Stimulated activated memory B cell treated with anti-CD40 and anti-IgM and Interleukin-4, amounts not matched to agents 10 μg/mL and 1 μg/mL and 100 μg/mL, for 72 hours (primary cell): ENCODE data around the gene C1QL1.

Source experiments
- ATAC-seq: fragments of 150-1000 bp; cut with Tn5 transposase; 2 replicates; pipeline ENCODE4 v1.10.0; 2021
- H3K27ac Mint-ChIP-seq: one replicate; pipeline ENCODE4 v1.8.0; 2022; ENCODE audit warnings: mild to moderate bottlenecking, mixed read lengths
- H3K27me3 Mint-ChIP-seq: one replicate; pipeline ENCODE4 v1.8.0; 2022; ENCODE audit warnings: mixed read lengths
- H3K36me3 Mint-ChIP-seq: one replicate; pipeline ENCODE4 v1.8.0; 2022; ENCODE audit warnings: mixed read lengths
- H3K4me1 Mint-ChIP-seq: one replicate; pipeline ENCODE4 v1.8.0; 2022; ENCODE audit warnings: mixed read lengths
- H3K4me3 Mint-ChIP-seq: one replicate; pipeline ENCODE4 v1.8.0; 2022; ENCODE audit warnings: mild to moderate bottlenecking, moderate library complexity, mixed read lengths
- H3K9me3 Mint-ChIP-seq: one replicate; pipeline ENCODE4 v1.8.0; 2022; ENCODE audit warnings: mixed read lengths

Gene C1QL1

DNA sequence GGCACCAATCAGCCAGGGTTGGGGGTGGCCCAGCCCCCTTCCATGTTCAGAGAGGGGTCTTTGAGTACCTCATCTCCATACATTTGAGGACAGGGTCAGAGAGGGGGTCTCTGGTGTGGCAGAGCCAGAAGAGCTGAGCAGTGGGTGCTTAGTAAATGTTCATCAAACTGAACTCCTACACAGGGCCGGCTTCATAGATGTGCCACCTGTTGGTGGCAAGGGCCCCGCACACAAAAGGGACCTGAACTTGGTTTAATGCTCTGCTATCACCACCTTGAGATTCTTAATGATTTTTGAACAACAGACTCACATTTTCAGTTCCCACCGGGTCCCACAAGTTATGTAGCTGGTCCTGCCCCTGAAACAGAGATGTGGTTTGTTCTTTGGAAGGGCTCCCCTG is 9.0 kb upstream of the C1QL1 start:
- Mint-ChIP-seq H3K4me3 (no peak overlapping the region), H3K9me3 (no peaks in the 10 kb centered on the region), H3K36me3 (no peaks in the 10 kb centered on the region), H3K27ac (no peak overlapping the region), H3K27me3 (peaks cover 95% of the 10 kb centered on the region), H3K4me1 (peaks cover 4% of the 10 kb centered on the region)
- ATAC-seq = no peak

DNA sequence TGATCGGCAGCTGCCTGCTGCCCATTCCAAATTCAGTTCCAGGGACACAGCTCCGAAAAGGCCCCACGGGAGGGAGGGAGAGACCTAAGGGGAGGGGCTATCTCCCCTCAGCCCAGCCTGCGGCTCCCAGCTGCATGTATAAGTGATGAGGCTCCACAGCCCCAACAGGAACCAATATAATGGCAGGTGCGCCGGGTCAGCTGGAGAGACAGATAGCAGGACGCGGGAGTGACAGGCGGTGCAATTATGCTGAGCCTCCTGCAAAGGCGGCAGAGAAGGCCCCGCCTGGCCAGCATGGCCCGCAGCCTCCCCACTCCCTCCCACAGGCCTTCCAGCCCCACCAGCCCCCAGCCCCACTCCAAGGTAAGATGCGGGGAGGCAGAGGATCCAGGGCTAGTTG is 8.1 kb upstream of the C1QL1 start:
- Mint-ChIP-seq H3K4me3 (no peak overlapping the region), H3K4me1 (peaks cover 8% of the 10 kb centered on the region), H3K36me3 (no peaks in the 10 kb centered on the region), H3K9me3 (no peaks in the 10 kb centered on the region), H3K27me3 (peaks cover 92% of the 10 kb centered on the region), H3K27ac (no peak overlapping the region)
- no peak for ATAC-seq

DNA sequence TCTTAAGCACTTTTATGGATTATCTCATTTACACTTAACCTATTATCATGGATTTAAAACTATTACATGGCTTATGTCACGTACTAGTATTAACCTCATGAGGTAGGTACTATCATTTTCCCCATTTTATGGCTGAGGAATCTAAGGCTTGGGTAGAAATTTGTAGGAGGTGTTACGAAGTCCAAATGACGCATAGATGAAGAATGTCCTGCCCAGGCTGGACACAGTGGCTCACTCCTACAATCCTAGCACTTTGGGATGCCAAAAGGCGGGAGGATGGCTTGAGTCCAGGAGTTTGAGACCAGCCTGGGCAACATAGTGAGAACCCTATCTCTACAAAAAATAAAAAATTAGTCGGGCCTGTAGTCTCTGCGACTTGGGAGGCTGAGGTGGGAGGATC is 4.8 kb upstream of the C1QL1 start:
- ATAC-seq = no peak
- Mint-ChIP-seq H3K4me1 (peaks cover 26% of the 10 kb centered on the region), H3K27me3 (peaks cover 78% of the 10 kb centered on the region), H3K4me3 (no peak overlapping the region), H3K36me3 (no peaks in the 10 kb centered on the region), H3K9me3 (no peaks in the 10 kb centered on the region), H3K27ac (no peak overlapping the region)

DNA sequence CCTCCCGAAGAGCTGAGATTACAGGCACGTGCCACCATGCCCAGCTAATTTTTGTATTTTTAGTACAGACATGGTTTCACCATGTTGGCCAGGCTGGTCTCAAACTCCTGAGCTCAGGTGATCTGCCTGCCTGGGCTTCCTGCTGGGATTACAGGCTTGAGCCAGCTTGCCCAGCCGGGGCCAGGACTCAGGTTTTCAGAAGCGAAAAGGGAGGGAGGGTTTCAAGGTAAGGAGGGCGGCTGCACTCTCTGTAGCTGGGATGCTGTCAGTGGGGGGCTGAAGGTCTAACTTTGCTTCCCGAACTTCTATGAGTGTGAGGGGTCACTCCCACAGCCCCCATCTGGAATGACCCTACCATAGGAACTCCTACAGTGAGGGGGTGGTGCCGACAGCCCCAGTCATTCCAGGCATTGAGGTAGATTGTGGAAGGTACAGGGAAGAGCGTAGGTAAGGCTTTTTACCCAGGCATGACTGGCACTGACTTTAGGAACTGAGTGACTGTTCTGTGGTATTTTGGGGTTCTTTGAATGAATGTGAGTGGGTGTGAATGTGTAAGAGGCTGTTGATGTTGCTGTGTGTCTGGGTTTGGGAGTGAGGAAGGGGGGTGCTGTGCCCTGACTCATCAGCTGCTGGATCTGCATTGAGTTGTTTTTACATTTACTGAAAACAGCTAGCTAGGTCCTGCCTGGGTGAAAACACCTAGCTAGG is 3.8 kb upstream of the C1QL1 start:
- H3K27ac Mint-ChIP-seq = no peak overlapping the region
- peaks cover 72% of the 10 kb centered on the region for H3K27me3 Mint-ChIP-seq
- ATAC-seq = peak; percentile 13
- H3K4me1 Mint-ChIP-seq = peaks cover 29% of the 10 kb centered on the region
- H3K9me3 Mint-ChIP-seq = no peaks in the 10 kb centered on the region
- H3K36me3 Mint-ChIP-seq = no peaks in the 10 kb centered on the region
- no peak overlapping the region for H3K4me3 Mint-ChIP-seq

DNA sequence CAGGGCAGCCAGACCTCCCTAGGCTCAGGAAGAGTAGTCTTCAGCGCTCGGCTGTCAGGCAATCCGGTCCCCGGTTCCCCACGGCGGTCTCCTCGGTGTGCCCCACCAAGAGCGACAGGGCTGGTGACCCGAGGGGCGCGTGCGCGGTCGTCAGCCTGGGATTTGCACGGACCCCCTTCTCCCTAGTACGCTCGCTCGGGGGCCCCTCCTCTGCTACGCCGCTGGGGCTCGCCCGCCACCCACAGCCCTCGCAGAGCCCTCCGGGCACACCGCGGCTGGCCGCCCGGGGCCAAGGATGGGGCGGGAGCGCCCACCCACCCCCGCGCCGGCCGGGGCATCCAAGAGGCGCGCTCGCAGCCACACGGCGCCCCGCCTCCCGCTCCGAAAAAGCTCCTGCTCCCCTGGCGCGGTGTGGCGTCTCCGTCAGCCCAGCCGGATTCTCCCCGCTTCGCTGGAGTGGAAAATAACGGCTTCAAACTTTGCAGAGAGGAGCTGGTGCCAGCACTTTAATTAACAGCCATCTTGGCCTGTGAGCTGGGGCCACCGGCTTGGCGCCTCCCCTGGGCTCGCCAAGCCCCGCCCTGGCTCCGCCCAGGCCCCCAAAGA is 2.1 kb upstream of the C1QL1 start:
- H3K4me1 Mint-ChIP-seq = peaks cover 42% of the 10 kb centered on the region
- no peak overlapping the region for H3K27ac Mint-ChIP-seq
- H3K27me3 Mint-ChIP-seq = peaks cover 72% of the 10 kb centered on the region
- H3K4me3 Mint-ChIP-seq = peak overlapping the region; percentile 51
- ATAC-seq = no peak
- no peaks in the 10 kb centered on the region for H3K9me3 Mint-ChIP-seq
- no peaks in the 10 kb centered on the region for H3K36me3 Mint-ChIP-seq

DNA sequence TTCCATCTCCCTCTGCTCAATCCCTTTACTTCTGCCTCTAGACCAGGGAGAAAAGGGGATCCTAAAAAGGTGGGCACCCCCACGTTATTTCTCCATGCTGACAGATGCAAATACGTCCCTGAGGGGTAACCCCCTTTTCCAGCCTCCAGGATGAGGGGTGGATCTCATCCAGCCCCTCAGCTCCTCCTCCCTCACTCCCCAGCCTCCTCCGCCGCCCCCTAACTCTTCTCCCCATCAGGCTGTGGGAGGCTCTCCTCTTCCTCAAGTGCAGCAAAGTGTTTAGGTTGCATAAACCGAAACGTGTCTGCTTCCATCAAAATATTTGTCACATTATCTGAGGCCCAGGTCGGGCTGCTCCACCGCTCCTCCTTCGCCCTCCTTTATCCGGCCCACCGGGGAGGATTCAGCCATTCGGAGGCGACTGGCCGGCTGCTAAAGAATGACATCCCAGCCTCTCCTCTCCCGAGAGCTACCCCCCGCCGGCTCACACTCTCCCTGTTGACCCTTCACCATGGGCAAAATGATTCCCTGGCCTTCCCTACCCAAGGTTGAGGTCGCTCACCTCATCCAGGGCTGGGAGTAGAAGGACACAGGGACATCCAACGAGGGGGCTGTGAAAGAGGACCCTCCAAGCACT is 1.2 kb upstream of the C1QL1 start:
- no peak for ATAC-seq
- Mint-ChIP-seq H3K27me3 (peaks cover 72% of the 10 kb centered on the region), H3K9me3 (no peaks in the 10 kb centered on the region), H3K27ac (no peak overlapping the region), H3K4me1 (peaks cover 43% of the 10 kb centered on the region), H3K36me3 (no peaks in the 10 kb centered on the region), H3K4me3 (peak overlapping the region; percentile 8)

DNA sequence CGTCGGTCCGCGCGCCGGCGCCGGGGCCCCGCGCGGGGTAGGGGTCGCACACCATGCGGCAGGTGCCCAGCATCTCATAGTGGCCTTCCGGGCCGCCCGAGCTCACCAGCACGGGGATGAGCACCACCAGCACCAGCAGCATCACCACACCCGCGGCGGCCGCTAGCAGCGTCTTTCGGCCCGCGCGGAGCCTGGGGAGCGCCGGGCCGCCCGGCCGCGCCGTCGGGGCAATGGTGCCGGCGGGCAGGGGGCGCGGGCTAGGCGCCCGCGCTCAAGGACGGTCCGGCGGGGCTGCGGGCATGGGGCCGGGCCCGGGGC is 237 bp downstream of the C1QL1 start:
- Mint-ChIP-seq H3K36me3 (no peaks in the 10 kb centered on the region), H3K4me1 (peaks cover 43% of the 10 kb centered on the region), H3K27ac (no peak overlapping the region), H3K9me3 (no peaks in the 10 kb centered on the region), H3K27me3 (peaks cover 78% of the 10 kb centered on the region), H3K4me3 (no peak overlapping the region)
- ATAC-seq = no peak

DNA sequence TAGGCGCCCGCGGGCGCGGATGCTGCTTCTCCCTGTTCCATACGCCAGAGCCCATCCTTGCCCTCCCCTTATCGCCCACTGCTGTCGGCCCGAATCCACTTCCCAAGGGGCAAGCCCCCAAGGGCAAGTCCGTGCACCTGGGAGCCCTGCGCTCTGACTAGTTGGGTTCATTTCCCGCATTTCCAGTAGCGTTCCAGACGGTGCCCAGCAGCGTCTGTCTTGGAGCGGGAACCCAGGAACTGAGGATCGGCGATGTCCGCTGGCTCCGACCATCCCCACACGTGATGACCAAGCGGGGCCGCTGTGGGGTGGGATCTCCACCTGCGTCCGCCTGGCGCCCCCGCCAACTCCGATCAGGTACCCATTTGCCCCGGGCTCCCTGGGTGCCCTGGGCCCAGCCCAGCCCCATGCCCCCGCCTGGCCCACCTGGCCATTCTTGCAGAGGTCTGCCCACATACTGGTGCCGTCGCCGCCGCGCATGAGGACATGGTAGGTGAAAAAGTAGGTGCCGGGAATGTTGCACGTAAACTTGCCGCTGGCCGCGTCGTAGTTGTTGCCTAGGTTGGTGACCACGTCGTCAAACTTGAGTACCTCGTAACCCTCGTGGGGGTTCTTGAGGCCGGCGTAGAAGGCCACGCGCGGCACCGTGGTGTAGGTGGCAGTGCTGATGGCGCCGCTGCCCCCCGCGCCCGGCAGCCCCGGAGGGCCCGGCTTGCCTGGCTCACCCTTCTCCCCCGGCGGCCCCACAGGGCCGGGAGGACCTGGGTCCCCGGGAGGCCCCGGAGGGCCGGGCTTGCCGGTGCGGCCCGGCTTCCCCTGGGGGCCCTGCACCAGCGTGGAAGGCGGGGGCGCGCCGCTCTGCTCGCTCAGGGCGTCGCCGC is 837 bp downstream of the C1QL1 start:
- ATAC-seq = no peak
- Mint-ChIP-seq H3K9me3 (no peaks in the 10 kb centered on the region), H3K27me3 (peaks cover 77% of the 10 kb centered on the region), H3K36me3 (no peaks in the 10 kb centered on the region), H3K27ac (no peak overlapping the region), H3K4me1 (peaks cover 41% of the 10 kb centered on the region), H3K4me3 (no peak overlapping the region)

DNA sequence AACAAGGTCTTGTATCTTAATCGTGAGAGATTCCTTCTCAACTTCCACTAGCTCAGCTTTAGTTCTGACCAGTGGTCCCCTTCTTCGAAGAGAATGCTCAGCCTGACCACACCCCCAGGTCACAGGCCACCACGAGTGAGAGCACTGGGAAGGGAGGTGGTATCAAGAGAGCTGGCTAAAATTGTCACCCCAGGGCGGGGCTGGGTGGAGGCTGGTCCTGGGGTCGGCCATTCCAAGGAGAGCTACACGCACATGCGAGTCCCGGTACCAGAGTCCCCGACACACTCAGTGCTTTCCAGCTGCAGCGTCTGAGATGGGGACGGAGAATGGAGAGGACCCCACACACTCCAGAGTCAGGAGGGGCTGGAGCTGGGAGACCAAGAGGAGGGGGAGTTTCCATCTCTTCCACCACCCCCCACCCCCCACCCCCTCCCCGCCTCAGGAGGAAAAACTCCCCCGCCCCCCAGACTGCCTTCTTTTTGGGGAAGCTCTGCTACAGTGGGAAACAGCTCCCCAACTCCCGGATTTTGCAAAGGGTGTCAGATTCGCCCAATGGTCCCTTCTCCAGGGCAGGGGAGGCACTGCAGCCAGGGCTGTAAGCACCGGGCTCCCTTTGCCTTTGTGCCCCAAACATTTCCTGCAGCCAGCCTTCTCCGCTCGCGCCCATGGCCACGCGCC is 1.6 kb downstream of the C1QL1 start:
- H3K36me3 Mint-ChIP-seq = no peaks in the 10 kb centered on the region
- H3K27me3 Mint-ChIP-seq = peaks cover 74% of the 10 kb centered on the region
- peaks cover 35% of the 10 kb centered on the region for H3K4me1 Mint-ChIP-seq
- no peaks in the 10 kb centered on the region for H3K9me3 Mint-ChIP-seq
- no peak for ATAC-seq
- H3K4me3 Mint-ChIP-seq = no peak overlapping the region
- no peak overlapping the region for H3K27ac Mint-ChIP-seq

DNA sequence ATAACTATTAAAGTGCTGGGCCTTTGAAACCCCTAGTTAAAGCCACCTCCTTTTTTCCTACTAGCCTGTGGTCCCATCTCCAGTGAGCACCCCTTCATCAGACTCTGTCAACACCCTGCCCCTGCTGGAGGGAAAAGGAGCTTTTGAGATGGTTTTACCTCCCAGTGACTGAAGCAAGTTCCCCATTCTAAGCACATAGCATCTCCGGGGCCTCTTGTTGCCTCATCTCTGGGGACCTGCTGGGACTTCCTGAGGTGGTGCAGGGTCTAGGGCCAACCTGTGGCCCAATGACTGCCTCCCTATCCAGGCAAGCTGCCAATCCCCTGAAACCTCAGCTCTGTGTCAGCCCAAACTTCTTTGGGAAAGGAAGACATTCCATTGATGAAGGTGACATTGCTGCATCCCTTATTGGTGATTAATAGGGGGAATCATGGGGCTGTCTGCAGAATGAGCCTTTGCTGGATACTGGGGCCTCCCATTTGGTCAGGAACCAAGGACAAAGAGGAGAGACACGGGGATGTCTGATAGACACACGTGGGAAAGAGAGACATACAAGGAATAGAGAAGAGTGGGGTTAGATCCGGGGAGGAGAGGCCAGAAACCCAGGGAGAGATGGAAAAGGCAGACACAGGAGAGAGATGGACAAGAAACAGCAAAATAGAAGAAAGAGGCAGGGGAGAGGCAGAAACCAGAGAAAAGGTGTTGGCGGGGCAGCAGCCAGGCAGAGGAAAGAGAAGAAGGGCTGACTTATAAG is 2.4 kb downstream of the C1QL1 start:
- Mint-ChIP-seq H3K4me1 (peaks cover 38% of the 10 kb centered on the region), H3K4me3 (no peak overlapping the region), H3K36me3 (no peaks in the 10 kb centered on the region), H3K27ac (no peak overlapping the region), H3K9me3 (no peaks in the 10 kb centered on the region), H3K27me3 (peaks cover 82% of the 10 kb centered on the region)
- ATAC-seq = no peak

DNA sequence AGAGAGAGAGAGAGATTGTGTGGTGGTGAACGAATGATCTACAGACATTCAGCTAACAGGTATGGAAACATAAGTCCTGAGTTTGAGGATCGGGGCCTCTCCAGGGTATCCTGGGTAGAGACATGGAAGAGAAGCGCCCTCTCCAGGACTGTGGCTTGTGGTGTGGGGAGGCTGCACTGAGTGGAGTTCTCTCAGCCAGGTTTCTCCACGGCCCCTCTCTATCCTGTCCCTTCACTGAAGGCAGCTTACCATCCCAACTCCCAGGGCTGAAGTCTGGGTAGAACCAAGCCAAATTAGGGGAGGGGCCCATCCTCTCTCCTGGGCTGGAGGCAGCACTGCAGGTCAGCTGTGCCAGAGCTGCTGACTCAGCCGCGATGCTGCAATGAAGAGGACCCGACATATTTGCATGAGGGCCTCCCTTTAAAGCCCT is 6.2 kb downstream of the C1QL1 start:
- Mint-ChIP-seq H3K9me3 (no peaks in the 10 kb centered on the region), H3K27ac (no peak overlapping the region), H3K4me3 (no peak overlapping the region), H3K27me3 (peaks cover 92% of the 10 kb centered on the region), H3K36me3 (no peaks in the 10 kb centered on the region), H3K4me1 (peaks cover 26% of the 10 kb centered on the region)
- no peak for ATAC-seq

DNA sequence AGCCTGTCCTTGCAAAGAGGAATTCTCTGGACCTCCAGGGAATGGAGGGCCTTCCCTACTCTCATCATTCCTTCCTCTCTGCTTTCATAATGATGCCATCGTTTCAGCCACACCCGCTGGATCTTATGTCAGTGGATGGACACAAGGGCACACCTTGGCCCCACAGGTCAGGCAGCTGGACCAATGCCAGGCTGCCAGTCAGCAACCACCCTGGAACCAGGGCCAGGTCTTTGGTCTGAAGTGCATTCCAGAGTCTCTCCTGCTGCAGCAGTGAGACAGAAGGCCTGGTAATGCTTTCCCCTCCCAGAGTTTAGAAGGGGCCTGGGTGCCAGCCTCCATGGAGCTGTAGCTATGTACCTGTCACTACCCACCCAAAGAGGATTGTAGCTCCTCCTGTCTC is 7.4 kb downstream of the C1QL1 start:
- no peak for ATAC-seq
- no peaks in the 10 kb centered on the region for H3K9me3 Mint-ChIP-seq
- H3K4me1 Mint-ChIP-seq = peaks cover 17% of the 10 kb centered on the region
- H3K27ac Mint-ChIP-seq = no peak overlapping the region
- no peaks in the 10 kb centered on the region for H3K36me3 Mint-ChIP-seq
- H3K27me3 Mint-ChIP-seq = peaks cover 92% of the 10 kb centered on the region
- H3K4me3 Mint-ChIP-seq = no peak overlapping the region

DNA sequence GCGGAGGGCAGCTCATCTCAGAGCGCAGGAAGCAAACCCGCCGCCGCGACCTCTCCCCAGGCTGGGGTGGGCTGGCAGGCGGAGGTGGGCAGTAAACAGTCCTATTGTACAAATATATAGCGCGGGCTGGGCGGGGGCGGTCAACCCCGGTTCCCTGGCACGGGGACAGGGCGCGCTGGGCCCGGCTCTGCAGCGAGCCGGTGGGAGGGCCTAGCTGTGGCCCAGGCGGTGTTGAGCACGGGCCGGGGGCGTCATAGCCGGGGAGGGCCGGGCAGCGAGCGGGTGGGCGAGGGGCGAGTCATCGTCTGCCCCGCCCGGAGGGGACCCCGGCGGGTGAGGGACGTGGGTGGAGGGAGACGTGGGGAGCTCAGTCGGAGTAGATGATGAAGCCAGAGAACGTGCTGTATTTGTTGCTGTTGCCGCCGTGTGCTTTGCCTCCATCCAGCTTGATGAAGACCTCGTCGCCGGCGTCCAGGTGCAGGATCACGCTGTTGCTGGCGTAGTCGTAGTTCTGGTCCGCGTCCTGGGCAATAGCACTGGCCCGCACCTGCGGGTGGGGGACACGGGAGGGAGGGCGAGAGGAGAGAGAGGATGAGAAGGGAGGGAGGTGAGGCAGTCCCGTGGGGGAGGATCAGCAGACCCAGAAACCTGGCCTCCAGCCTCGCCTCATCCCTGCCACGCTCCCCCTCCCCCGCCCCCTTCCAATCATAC is 8.1 kb downstream of the C1QL1 start:
- H3K27ac Mint-ChIP-seq = no peak overlapping the region
- H3K4me3 Mint-ChIP-seq = no peak overlapping the region
- ATAC-seq = peak; percentile 51

More for the DNA sequence above, 8.1 kb downstream of the C1QL1 start:
- H3K9me3 Mint-ChIP-seq = no peaks in the 10 kb centered on the region
- peaks cover 90% of the 10 kb centered on the region for H3K27me3 Mint-ChIP-seq
- no peaks in the 10 kb centered on the region for H3K36me3 Mint-ChIP-seq
- peaks cover 11% of the 10 kb centered on the region for H3K4me1 Mint-ChIP-seq
